NCI-H526 (cell line): ENCODE measurements around the gene FLYWCH1.

Experiments used
- DNase-seq, 2 experiments: peaks; one replicate each; lab custom pipeline; 2025; lab: John Stamatoyannopoulos, UW

The FLYWCH1 gene

GRCh38 chr16:2898831-2899563, 12.7 kb upstream of the FLYWCH1 start:
- DNase-seq = peak in 1 of 2 experiments; percentile 22

DNA sequence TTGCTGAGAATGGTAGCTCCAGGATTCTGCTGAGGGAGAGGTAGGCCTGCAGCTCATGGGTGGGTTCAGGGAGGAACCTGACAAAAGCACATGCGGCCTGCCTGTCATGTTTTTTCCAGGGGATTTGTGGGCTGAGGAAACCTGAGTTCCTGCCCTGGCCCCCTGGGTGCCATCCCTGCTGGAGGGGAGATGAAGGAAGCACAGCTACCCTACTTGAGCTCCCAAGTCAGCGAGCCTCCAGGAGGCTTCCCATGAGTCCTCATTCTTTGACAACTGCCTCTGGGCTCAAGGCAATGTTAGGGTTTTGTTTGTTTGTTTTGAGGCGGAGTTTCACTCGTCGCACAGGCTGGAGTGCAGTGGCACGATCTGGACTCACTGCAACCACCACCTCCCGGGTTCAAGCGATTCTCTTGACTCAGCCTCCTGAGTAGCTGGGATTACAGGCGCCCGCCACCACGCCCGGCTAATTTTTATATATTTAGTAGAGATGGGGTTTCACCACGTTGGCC, 12.1 kb upstream of the FLYWCH1 start:
- DNase-seq = no peak

- no peak for DNase-seq
These were observed 11.1 kb upstream of the FLYWCH1 start for GRCh38 chr16:2900526-2901075.

GRCh38 chr16:2902337-2903130, 9.2 kb upstream of the FLYWCH1 start:
- no peak for DNase-seq

DNA sequence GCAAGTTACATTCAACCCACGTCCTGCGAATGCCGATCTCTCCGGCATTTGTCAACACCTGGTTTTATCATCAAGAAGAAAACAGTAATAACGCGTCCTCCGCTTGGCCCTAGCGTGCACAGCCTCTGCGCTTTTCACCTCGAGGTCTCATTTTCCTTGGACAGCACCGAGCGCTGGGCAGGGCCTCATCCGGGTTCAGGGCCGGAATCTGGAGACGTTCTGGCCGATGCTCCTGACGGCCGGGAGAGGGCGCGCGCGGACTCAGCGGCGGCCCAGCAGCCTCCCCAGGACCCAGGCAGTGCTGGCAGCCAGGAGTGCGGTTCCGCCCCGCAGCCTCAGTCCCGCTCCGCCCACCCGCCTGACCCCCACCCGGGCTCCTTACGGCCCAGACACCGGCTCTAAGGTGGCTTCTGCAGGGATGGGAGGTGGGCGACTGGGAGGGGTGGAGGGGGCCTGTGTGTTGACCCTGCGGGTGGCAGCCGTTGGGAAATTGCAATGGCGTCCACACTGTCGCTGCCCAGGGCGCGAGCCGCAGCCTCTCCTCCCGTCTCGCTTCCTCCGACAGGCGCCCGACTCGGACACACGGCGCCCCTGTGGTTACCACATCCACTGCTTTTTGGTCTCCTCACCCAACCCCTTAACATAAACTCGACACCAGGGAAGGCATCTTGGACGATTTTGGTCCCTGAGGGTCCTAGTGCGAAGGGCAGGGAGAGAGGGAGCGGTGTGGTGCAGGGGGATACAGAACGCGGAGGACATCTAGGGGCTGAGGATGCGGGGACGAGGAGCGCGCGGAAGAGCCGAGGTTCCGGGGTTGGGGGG, 7.4 kb upstream of the FLYWCH1 start:
- DNase-seq = peak in 1 of 2 experiments; percentile 77

DNA sequence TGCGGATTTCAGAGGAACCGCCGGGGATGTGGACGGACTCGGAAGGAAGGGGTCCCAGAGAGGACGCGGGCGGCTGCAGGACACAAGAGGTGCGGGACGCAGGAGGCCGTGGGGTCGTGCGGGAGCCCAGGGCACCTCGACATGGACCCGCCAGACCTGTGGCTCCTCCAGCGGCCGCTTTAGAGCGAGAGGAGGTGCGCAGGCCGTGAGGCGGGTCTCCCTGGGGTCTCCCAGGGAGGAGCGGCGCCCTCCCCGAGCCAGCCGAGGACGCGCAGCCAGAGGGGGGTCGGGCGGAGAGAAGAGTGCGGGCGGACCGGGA, 6.8 kb upstream of the FLYWCH1 start:
- DNase-seq = no peak

GRCh38 chr16:2905241-2905987, 6.3 kb upstream of the FLYWCH1 start:
- DNase-seq = peak; percentile 95 to 99

- no peak for DNase-seq
These were observed 5.7 kb upstream of the FLYWCH1 start for GRCh38 chr16:2905988-2906387.

GRCh38 chr16:2907084-2907753, 4.5 kb upstream of the FLYWCH1 start:
- DNase-seq = peak in 1 of 2 experiments; percentile 27

GRCh38 chr16:2910441-2910969, 1.2 kb upstream of the FLYWCH1 start:
- DNase-seq = no peak

DNA sequence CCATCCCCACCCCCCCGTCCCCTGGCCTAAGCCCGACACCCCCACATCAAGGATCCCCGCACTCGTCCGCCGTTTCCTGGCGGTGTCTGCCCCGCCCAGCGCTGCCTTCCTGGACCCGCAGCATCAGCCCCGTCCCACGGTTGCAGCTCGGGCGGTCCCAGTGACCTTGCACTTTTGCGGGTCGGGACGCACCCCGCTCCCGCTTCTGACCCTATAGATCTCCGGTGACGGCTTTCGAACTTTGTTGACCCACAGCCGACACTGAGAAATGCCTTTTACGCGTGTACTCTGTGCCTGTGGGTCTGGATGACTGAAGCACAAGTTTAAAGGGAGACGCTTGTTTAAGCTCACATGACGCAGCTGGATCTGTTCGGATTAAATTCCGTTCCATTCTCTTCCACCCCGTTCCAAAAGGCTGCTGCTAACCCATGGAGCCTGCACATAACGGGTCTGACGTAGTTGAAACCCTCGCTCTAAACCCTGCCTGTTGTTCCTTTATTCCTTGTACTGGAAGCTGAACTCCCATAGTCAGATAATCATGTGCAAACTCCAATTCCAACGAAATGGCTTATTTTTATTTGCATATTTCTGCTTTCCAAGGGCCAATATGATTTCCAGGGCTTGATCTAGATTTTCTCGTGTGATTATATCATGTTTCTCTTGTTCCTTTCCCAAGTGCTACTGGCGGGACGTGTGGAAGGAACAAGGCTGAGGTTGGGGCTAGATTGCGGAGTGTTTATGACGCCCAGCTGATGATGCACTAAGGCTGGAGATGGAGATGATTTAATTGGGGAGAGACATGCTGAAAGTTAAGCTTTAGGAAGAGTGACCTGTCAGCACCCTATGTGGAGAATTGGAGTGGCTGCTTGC, 834 bp downstream of the FLYWCH1 start:
- DNase-seq = peak in 1 of 2 experiments; percentile 41

- DNase-seq = no peak
These were observed 1.9 kb downstream of the FLYWCH1 start for GRCh38 chr16:2913603-2914002.

DNA sequence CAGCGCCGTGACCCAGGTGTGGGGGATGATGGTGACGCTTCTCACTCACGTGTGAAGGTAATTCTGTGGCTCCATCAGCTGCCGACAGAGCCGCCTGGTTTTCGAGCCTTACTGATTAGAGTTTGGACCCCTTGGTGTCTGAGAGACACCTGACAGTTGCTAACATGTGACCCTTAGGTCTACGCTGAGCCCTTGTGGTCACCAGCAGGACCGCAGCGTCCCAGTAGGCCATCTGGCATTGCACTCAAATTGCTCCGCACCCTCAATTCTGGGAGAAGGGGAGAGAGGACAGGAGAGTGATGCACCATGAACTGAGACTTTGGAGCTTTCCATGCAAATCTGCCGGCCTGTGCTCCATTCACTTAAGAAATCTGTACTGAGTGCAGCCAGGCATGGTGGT, 2.5 kb downstream of the FLYWCH1 start:
- no peak for DNase-seq

- no peak for DNase-seq
These were observed 3.6 kb downstream of the FLYWCH1 start for GRCh38 chr16:2915196-2915929.

DNA sequence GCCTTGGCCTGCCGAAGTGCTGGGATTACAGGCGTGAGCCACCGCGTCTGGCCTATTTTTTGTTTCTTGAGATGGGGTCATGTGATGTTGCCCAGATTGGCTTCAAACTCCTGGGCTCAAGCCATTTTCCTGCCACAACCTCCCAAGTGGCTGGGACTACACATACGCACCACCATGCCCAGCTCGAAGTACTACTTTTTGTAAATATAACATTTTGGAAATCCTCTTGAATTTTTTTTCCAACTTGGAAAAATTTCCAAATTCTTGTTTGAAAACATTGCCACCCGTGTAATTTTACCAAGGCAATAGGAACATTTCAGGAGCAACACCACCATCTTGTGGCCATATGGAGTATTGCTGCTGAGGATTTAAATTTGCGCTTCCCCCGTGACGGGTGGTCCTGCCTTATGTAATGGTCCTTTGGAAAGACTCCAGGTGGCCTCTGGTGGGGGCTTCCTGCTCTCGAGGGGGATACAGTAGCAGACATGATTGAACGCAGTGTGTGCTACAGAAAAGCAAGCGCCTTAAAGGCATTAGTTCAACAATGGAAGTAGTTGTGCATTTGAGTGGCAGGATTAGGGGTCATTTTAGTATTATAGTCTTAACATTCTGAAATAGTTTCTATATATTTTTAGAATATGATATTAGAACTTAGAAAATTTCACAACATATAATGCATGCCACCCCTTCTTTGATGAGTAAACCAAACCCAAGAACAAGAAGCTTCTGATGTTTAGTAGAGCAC, 8.0 kb downstream of the FLYWCH1 start:
- peak in 1 of 2 experiments; percentile 36 for DNase-seq

DNA sequence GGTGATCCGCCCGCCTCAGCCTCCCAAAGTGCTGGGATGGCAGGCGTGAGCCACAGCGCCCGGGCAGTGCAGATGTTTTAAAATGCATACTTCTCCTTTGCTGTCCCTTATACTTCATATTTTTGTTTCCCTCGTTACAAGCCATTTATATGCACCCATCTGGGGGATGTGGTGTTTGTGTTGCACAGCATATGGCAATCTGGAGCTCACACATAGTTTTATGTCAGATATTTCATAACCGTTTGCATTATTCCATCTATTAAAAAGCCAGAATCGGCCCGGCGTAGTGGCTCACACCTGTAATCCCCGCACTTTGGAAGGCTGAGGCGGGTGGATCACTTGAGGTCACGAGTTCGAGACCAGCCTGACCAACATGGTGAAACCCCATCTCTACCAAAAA, 11.8 kb downstream of the FLYWCH1 start:
- no peak for DNase-seq

GRCh38 chr16:2924901-2925755, 13.4 kb downstream of the FLYWCH1 start:
- no peak for DNase-seq
